GM12891 (cell line): ENCODE data around the gene GRAMD1A.

Source experiments
- PAX5 ChIP-seq: IDR thresholded peaks from 2 replicates; pipeline ENCODE4 v1.6.1; 2011; ENCODE audit warnings: low read length, moderate library complexity, mild to moderate bottlenecking; ENCODE audit not compliant: insufficient read depth, severe bottlenecking
- POLR2A ChIP-seq: IDR thresholded peaks from 2 replicates; pipeline ENCODE4 v1.6.1; 2011; ENCODE audit warnings: low read depth, low read length, control low read depth
- POLR2AphosphoS5 ChIP-seq: IDR thresholded peaks from 2 replicates; pipeline ENCODE4 v1.6.1; 2011; ENCODE audit warnings: low read depth, low read length, control low read depth
- POU2F2 ChIP-seq: IDR thresholded peaks from 2 replicates; pipeline ENCODE4 v1.6.1; 2011; ENCODE audit warnings: low read depth, mild to moderate bottlenecking, control low read depth, low read length, moderate library complexity
- SPI1 ChIP-seq: IDR thresholded peaks from 2 replicates; pipeline ENCODE4 v1.6.1; 2011; ENCODE audit warnings: low read depth, low read length, control low read depth
- TAF1 ChIP-seq: IDR thresholded peaks from 2 replicates; pipeline ENCODE4 v1.6.1; 2011; ENCODE audit warnings: low read depth, low read length, control low read depth

- no peak for TF ChIP-seq TAF1
- no peak for TF ChIP-seq POLR2A
- TF ChIP-seq POLR2AphosphoS5, result no peak
- no peak for TF ChIP-seq POU2F2
- TF ChIP-seq PAX5, result no peak
- TF ChIP-seq SPI1, result no peak
Measured at GRCh38 chr19:35045667-35046300, 45.7 kb downstream of the GRAMD1A start.
